GM12878 (cell line): ENCODE data around the gene KDM4C. TPM values are rescaled to one million over a fixed set of nuclear protein-coding genes. Genes with fewer than 3 reads are reported as not detected.

Experiments
- ATAC-seq: fragments of 200-7000 bp; cut with Tn5 transposase; 3 replicates; pipeline ENCODE4 v1.9.1; 2020; ENCODE audit warnings: mild to moderate bottlenecking, moderate library complexity
- BruUV-seq: library from RNA; stranded (reverse); fragments of 400-500 nt; replicated peaks from 2 replicates; lab custom pipeline; 2021; lab: Mats Ljungman, UMichigan
- CTCF ChIA-PET: fragments of 300-600 bp; sonication (Branson Sonifier 250); formaldehyde crosslinking; extraction: SDS; loops from one replicate; lab custom pipeline; 2021; ENCODE audit warnings: inconsistent platforms; lab: Yijun Ruan, JAX
- POLR2A ChIA-PET: fragments of 350-600 bp; formaldehyde crosslinking; extraction: SDS; loops from one replicate; lab custom pipeline; 2021; ENCODE audit warnings: inconsistent platforms; lab: Charles Lee
- RAD21 ChIA-PET: fragments of 300-600 bp; sonication (Branson Sonifier 250); formaldehyde crosslinking; loops from one replicate; lab custom pipeline; 2023; ENCODE audit warnings: antibody characterized with exemption; ENCODE audit not compliant: unreplicated experiment; lab: Charles Lee
- SMC1A ChIA-PET: fragments of 300-600 bp; sonication (Branson Sonifier 250); formaldehyde crosslinking; loops from one replicate; lab custom pipeline; 2023; ENCODE audit not compliant: unreplicated experiment, uncharacterized antibody; lab: Charles Lee
- DNase-seq: peaks from one replicate; pipeline ENCODE4 v3.0.0-alpha.2; 2011; ENCODE audit warnings: low read depth, low spot score
- FAIRE-seq: peaks from 3 replicates; lab custom pipeline; 2011; peaks lifted over from hg19 to GRCh38; lab: Jason Lieb, UNC
- H2AFZ ChIP-seq: 2 replicates; pipeline ENCODE4 v1.6.0; 2011; ENCODE audit warnings: low read depth, low read length, control low read depth; ENCODE audit not compliant: control insufficient read depth
- H3K27ac ChIP-seq: 2 replicates; pipeline ENCODE4 v1.5.1; 2011; ENCODE audit warnings: control low read depth; ENCODE audit not compliant: control insufficient read depth, insufficient read depth
- H3K27me3 ChIP-seq, 2 experiments: replicated peaks in 1 of 2; 2 replicates each; pipeline versions ENCODE4 v1.6.0 to v1.6.1; 2011; ENCODE audit warnings: low read length in 1 of 2; ENCODE audit not compliant: control insufficient read depth in 2 of 2, insufficient read depth in 2 of 2
- H3K36me3 ChIP-seq, 2 experiments: 2 replicates each; pipeline ENCODE4 v1.5.1; 2011; ENCODE audit warnings: low read length in 1 of 2; ENCODE audit not compliant: control insufficient read depth in 2 of 2, insufficient read depth in 2 of 2
- H3K4me1 ChIP-seq: 2 replicates; pipeline ENCODE4 v1.6.1; 2011; ENCODE audit warnings: mild to moderate bottlenecking, low read length, moderate library complexity, mixed read lengths; ENCODE audit not compliant: control insufficient read depth, insufficient read depth
- H3K4me2 ChIP-seq: 2 replicates; pipeline ENCODE4 v1.6.0; 2011; ENCODE audit warnings: control low read depth; ENCODE audit not compliant: control insufficient read depth, insufficient read depth
- H3K4me3 ChIP-seq: fragments of 200-600 bp; sonication (generic); 2 replicates; pipeline ENCODE4 v1.5.1; 2016
- H3K79me2 ChIP-seq: 2 replicates; pipeline ENCODE4 v1.6.0; 2011; ENCODE audit warnings: low read length; ENCODE audit not compliant: control insufficient read depth, insufficient read depth
- H3K9ac ChIP-seq: 2 replicates; pipeline ENCODE4 v1.8.0; 2011; ENCODE audit warnings: low read length, control low read depth, mixed read lengths; ENCODE audit not compliant: control insufficient read depth, insufficient read depth
- H3K9me3 ChIP-seq: replicated peaks from 3 replicates; pipeline ENCODE4 v1.5.1; 2011; ENCODE audit warnings: mild to moderate bottlenecking, low read length; ENCODE audit not compliant: control insufficient read depth, insufficient read depth
- H4K20me1 ChIP-seq: 2 replicates; pipeline ENCODE4 v1.6.0; 2011; ENCODE audit not compliant: control insufficient read depth, insufficient read depth
- EGR1 ChIP-seq, 2 experiments: IDR thresholded peaks; 1 replicate in 1 of 2; 2 replicates in 1 of 2; pipeline ENCODE4 v1.6.1; 2011 to 2012; ENCODE audit warnings: low read depth in 2 of 2, low read length in 2 of 2, borderline replicate concordance in 1 of 2, mild to moderate bottlenecking in 1 of 2, moderate library complexity in 1 of 2
- FOS ChIP-seq: IDR thresholded peaks from 3 replicates; pipeline ENCODE4 v1.6.1; 2011; ENCODE audit warnings: borderline replicate concordance; ENCODE audit not compliant: insufficient read length; ENCODE audit errors: extremely low read depth
- KAT2A ChIP-seq: conservative IDR thresholded peaks from 2 replicates; pipeline ENCODE4 v1.6.1; 2011; ENCODE audit warnings: low read depth, low read length; ENCODE audit not compliant: control insufficient read depth
- MEF2B ChIP-seq: fragments of 450-650 bp; IDR thresholded peaks from 2 replicates; pipeline ENCODE4 v1.6.1; 2018; ENCODE audit warnings: mild to moderate bottlenecking, moderate library complexity; ENCODE audit not compliant: partially characterized antibody, poor library complexity, severe bottlenecking
- MYB ChIP-seq: fragments of 150-350 bp; IDR thresholded peaks from 2 replicates; pipeline ENCODE4 v1.6.1; 2014; ENCODE audit warnings: mild to moderate bottlenecking, low read depth, low read length, borderline replicate concordance
- WGBS: methylation state at CpG from one replicate; pipeline ENCODE4 v1.1.6; 2016; ENCODE audit warnings: low lambda C conversion rate; ENCODE audit not compliant: insufficient replicate concordance, insufficient coverage; ENCODE audit errors: missing lambda C conversion rate; 5-methylcytosine and 5-hydroxymethylcytosine counted together
- in situ Hi-C: fragments of 300-500 bp; cut with MboI; formaldehyde crosslinking; loops from 9 replicates; pipeline ENCODE4 v1.14.3; 2018; ENCODE audit warnings: mixed read lengths
- intact Hi-C: fragments of 100-400 bp; cut with micrococcal nuclease; formaldehyde crosslinking; loops from one replicate; pipeline ENCODE4 v1.14.2; 2022; ENCODE audit not compliant: unreplicated experiment
- polyA plus RNA-seq, 11 experiments: library from polyadenylated mRNA; depleted of rRNA in 4 of 11; unstranded in 6 of 11; stranded (reverse) in 5 of 11; fragments of >200 nt; fragmentation: Nextera tagmentation in 4 of 11; fragmentation: Illumina TruSeq in 1 of 11; extraction: Ambion mirVana in 4 of 11; extraction: Trizol in 1 of 11; gene quantifications; 1 replicate in 1 of 11; 2 replicates in 10 of 11; pipeline versions ENCODE4 v1.2.1 to v1.2.3, GENCODE V29; 2011 to 2016; ENCODE audit warnings: inconsistent platforms in 2 of 11, missing spikeins in 2 of 11, low read depth in 1 of 11
- total RNA-seq, 4 experiments: library from RNA; depleted of rRNA in 3 of 4; stranded (reverse); fragments of >200 nt in 3 of 4; fragmentation: Illumina TruSeq in 1 of 4; extraction: Trizol in 1 of 4; gene quantifications; 2 replicates each; pipeline versions ENCODE4 v1.2.1 to v1.2.3, GENCODE V29; 2013 to 2021
- TF ChIP-seq, protein P1 (sequence below): fragments of 450-650 bp; IDR thresholded peaks from 2 replicates; pipeline ENCODE4 v1.6.1; 2017; ENCODE audit warnings: mild to moderate bottlenecking, moderate library complexity
- TF ChIP-seq, protein P2 (sequence below): fragments of 450-650 bp; formaldehyde crosslinking; IDR thresholded peaks from 2 replicates; pipeline ENCODE4 v1.4.0; 2020; ENCODE audit warnings: mild to moderate bottlenecking, moderate library complexity

KDM4C gene
- total and polyA plus RNA-seq, 10 of the 15 experiments (the other 5 are each of a cell fraction or from before 2014, with no cell fraction given): 6.8 to 41.2 (median 20.1) TPM

DNA sequence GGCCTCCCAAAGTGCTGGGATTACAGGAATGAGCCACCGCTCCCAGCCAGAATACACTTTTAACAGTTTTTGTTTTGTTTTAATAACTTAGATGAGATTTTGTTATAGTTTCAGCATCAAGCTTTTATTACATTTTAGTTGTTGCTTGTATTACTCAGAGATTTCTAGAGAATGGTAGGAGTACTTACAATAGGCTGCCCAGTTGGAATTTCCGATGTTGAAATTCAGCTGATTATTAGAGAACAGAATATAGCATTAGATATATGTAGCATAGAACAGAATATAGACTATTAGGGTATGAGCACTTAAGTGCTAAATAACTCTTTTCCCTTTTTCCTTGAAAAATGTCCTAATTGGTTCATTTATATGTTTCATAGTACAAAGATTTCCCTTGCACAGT, 6.2 kb downstream of the KDM4C start:
- BruUV-seq: no TSS peak
- no peaks in the 10 kb centered on the region; the same call in 1 of the 2 replicates for H3K4me1 ChIP-seq
- ATAC-seq (no peak), DNase-seq (no peak), FAIRE-seq (no peak)
- H3K27me3 ChIP-seq: no peaks in the 10 kb centered on the region
- ChIA-PET SMC1A (interaction anchor here (1.2 to 3.5 kb wide), 5 partner anchors 13 to 49 kb away, joined by 3 to 15 read pairs (median 4); no protein-coding TSS in a partner anchor), CTCF (no interaction called here), POLR2A (interaction anchor here (0.5 to 0.9 kb wide), 3 partner anchors 9 to 66 kb away, joined by 3 to 6 read pairs (median 4); no protein-coding TSS in a partner anchor), RAD21 (interaction anchor here (0.6 kb wide), 1 partner anchor 71 kb away, joined by 3 read pairs; no protein-coding TSS in a partner anchor)
- peaks cover 84% of the 10 kb centered on the region for H3K79me2 ChIP-seq
- H3K9me3 ChIP-seq: no peaks in the 10 kb centered on the region; the same call in 2 of the 3 replicates
- in situ Hi-C loops: no loop called here
- 0 out of 2 replicates have a peak, but pooled peaks cover 2% of the 10 kb centered on the region for H4K20me1 ChIP-seq
- H3K4me2 ChIP-seq: no peak overlapping the region
- TF ChIP-seq, protein P1, sequence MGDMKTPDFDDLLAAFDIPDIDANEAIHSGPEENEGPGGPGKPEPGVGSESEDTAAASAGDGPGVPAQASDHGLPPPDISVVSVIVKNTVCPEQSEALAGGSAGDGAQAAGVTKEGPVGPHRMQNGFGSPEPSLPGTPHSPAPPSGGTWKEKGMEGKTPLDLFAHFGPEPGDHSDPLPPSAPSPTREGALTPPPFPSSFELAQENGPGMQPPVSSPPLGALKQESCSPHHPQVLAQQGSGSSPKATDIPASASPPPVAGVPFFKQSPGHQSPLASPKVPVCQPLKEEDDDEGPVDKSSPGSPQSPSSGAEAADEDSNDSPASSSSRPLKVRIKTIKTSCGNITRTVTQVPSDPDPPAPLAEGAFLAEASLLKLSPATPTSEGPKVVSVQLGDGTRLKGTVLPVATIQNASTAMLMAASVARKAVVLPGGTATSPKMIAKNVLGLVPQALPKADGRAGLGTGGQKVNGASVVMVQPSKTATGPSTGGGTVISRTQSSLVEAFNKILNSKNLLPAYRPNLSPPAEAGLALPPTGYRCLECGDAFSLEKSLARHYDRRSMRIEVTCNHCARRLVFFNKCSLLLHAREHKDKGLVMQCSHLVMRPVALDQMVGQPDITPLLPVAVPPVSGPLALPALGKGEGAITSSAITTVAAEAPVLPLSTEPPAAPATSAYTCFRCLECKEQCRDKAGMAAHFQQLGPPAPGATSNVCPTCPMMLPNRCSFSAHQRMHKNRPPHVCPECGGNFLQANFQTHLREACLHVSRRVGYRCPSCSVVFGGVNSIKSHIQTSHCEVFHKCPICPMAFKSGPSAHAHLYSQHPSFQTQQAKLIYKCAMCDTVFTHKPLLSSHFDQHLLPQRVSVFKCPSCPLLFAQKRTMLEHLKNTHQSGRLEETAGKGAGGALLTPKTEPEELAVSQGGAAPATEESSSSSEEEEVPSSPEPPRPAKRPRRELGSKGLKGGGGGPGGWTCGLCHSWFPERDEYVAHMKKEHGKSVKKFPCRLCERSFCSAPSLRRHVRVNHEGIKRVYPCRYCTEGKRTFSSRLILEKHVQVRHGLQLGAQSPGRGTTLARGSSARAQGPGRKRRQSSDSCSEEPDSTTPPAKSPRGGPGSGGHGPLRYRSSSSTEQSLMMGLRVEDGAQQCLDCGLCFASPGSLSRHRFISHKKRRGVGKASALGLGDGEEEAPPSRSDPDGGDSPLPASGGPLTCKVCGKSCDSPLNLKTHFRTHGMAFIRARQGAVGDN: no peak
- TF ChIP-seq MYB: no peak
- TF ChIP-seq EGR1 (IDR thresholded peaks at IDR 0.05; ENCODE audit: borderline replicate concordance in 1 of 2, low read depth in 2 of 2, low read length in 2 of 2): no peak
- TF ChIP-seq FOS: no peak
- TF ChIP-seq, protein P2, sequence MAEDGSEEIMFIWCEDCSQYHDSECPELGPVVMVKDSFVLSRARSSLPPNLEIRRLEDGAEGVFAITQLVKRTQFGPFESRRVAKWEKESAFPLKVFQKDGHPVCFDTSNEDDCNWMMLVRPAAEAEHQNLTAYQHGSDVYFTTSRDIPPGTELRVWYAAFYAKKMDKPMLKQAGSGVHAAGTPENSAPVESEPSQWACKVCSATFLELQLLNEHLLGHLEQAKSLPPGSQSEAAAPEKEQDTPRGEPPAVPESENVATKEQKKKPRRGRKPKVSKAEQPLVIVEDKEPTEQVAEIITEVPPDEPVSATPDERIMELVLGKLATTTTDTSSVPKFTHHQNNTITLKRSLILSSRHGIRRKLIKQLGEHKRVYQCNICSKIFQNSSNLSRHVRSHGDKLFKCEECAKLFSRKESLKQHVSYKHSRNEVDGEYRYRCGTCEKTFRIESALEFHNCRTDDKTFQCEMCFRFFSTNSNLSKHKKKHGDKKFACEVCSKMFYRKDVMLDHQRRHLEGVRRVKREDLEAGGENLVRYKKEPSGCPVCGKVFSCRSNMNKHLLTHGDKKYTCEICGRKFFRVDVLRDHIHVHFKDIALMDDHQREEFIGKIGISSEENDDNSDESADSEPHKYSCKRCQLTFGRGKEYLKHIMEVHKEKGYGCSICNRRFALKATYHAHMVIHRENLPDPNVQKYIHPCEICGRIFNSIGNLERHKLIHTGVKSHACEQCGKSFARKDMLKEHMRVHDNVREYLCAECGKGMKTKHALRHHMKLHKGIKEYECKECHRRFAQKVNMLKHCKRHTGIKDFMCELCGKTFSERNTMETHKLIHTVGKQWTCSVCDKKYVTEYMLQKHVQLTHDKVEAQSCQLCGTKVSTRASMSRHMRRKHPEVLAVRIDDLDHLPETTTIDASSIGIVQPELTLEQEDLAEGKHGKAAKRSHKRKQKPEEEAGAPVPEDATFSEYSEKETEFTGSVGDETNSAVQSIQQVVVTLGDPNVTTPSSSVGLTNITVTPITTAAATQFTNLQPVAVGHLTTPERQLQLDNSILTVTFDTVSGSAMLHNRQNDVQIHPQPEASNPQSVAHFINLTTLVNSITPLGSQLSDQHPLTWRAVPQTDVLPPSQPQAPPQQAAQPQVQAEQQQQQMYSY (CRISPR knock-in tag): no peak
- no peak for TF ChIP-seq KAT2A
- TF ChIP-seq MEF2B: no peak
- H3K36me3 ChIP-seq: no peaks in the 10 kb centered on the region
- intact Hi-C loops: no loop called here
- no peak overlapping the region for H3K4me3 ChIP-seq
- H2AFZ ChIP-seq: no peak overlapping the region
- no peak overlapping the region for H3K9ac ChIP-seq
- 98% methylated on average over 2 of the region's 2 CpGs for WGBS
- H3K27ac ChIP-seq: no peak overlapping the region
